Smooth muscle cell (in vitro differentiated cells): ENCODE results near the gene TRIM8. TPM values are rescaled to one million over a fixed set of nuclear protein-coding genes. Genes with fewer than 3 reads are reported as not detected.

Experiments
- DNase-seq: peaks from one replicate; lab custom pipeline; 2025; ENCODE audit not compliant: unreplicated experiment; lab: John Stamatoyannopoulos, UW
- H2AFZ ChIP-seq: fragments of 200-600 bp; sonication (generic); 2 replicates; pipeline ENCODE4 v1.6.0; 2016; ENCODE audit warnings: antibody characterized with exemption, low read depth, mild to moderate bottlenecking
- H3F3A ChIP-seq: fragments of 200-600 bp; sonication (generic); 2 replicates; pipeline ENCODE4 v1.6.0; 2017; ENCODE audit warnings: antibody characterized with exemption, low read depth
- H3K27ac ChIP-seq: fragments of 200-600 bp; sonication (generic); 2 replicates; pipeline ENCODE4 v1.5.1; 2016; ENCODE audit warnings: low read depth, mild to moderate bottlenecking
- H3K27me3 ChIP-seq: fragments of 200-600 bp; sonication (generic); 2 replicates; pipeline ENCODE4 v1.6.1; 2016; ENCODE audit warnings: low read depth, mild to moderate bottlenecking
- H3K36me3 ChIP-seq: fragments of 200-600 bp; sonication (generic); 2 replicates; pipeline ENCODE4 v1.5.1; 2016; ENCODE audit warnings: low read depth
- H3K4me1 ChIP-seq: fragments of 200-600 bp; sonication (generic); 2 replicates; pipeline ENCODE4 v1.5.1; 2016; ENCODE audit warnings: low read depth
- H3K4me2 ChIP-seq: fragments of 200-600 bp; sonication (generic); 2 replicates; pipeline ENCODE4 v1.6.0; 2016; ENCODE audit warnings: mild to moderate bottlenecking
- H3K4me3 ChIP-seq: fragments of 200-600 bp; sonication (generic); 2 replicates; pipeline ENCODE4 v1.5.1; 2016; ENCODE audit warnings: mild to moderate bottlenecking
- H3K79me2 ChIP-seq: fragments of 200-600 bp; sonication (generic); 2 replicates; pipeline ENCODE4 v1.6.0; 2016; ENCODE audit warnings: low read depth, mild to moderate bottlenecking
- H3K9ac ChIP-seq: fragments of 200-600 bp; sonication (generic); 2 replicates; pipeline ENCODE4 v1.6.0; 2016; ENCODE audit warnings: low read depth
- H3K9me3 ChIP-seq: fragments of 200-600 bp; sonication (generic); replicated peaks from 2 replicates; pipeline ENCODE4 v1.5.1; 2016; ENCODE audit warnings: low read depth
- H4K20me1 ChIP-seq: fragments of 200-600 bp; sonication (generic); 2 replicates; pipeline ENCODE4 v1.6.0; 2016; ENCODE audit warnings: low read depth
- WGBS: methylation state at CpG from one replicate; pipeline ENCODE4 v1.1.7; 2016; ENCODE audit warnings: low lambda C conversion rate; 5-methylcytosine and 5-hydroxymethylcytosine counted together
- polyA plus RNA-seq: library from polyadenylated mRNA; unstranded; fragments of >200 nt; fragmentation: Nextera tagmentation; extraction: Ambion mirVana; gene quantifications from 2 replicates; pipeline ENCODE4 v1.2.1, GENCODE V29; 2016
- total RNA-seq: library from RNA; depleted of rRNA; stranded (reverse); fragments of >200 nt; gene quantifications from 2 replicates; pipeline ENCODE4 v1.2.3, GENCODE V29; 2014
- TF ChIP-seq, protein P1 (sequence below): fragments of 200-600 bp; sonication (generic); IDR thresholded peaks from 2 replicates; pipeline ENCODE4 v1.5.1; 2017; ENCODE audit warnings: borderline replicate concordance, mild to moderate bottlenecking, antibody characterized with exemption; ENCODE audit not compliant: insufficient read depth, poor library complexity, severe bottlenecking

TRIM8 gene
- total and polyA plus RNA-seq, 2 experiments from 2014 or later: 78.0 to 78.8 TPM

DNA sequence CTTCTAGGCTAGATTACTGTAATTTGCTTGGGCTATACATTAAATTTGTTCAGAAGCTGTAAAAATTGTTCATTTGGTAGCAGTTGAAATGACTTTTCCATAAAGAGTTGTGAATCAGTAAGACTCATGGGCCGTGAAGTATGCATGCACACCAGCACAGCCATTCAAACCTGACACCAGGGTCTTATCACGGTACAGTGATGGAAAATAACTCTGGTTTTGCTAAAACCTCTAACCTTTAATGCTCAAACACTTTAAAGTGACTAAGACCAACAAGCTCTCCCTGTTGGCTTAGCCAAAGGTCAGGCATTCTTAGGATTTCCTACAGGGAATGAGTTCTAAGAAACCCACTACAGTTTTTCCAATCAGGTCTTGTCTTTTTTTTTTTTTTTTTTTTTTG is 58.5 kb downstream of the TRIM8 start:
- H3F3A ChIP-seq: no peaks in the 10 kb centered on the region
- no peak overlapping the region for H3K4me3 ChIP-seq
- TF ChIP-seq, protein P1, sequence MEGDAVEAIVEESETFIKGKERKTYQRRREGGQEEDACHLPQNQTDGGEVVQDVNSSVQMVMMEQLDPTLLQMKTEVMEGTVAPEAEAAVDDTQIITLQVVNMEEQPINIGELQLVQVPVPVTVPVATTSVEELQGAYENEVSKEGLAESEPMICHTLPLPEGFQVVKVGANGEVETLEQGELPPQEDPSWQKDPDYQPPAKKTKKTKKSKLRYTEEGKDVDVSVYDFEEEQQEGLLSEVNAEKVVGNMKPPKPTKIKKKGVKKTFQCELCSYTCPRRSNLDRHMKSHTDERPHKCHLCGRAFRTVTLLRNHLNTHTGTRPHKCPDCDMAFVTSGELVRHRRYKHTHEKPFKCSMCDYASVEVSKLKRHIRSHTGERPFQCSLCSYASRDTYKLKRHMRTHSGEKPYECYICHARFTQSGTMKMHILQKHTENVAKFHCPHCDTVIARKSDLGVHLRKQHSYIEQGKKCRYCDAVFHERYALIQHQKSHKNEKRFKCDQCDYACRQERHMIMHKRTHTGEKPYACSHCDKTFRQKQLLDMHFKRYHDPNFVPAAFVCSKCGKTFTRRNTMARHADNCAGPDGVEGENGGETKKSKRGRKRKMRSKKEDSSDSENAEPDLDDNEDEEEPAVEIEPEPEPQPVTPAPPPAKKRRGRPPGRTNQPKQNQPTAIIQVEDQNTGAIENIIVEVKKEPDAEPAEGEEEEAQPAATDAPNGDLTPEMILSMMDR: no peak
- H4K20me1 ChIP-seq: peaks cover 28% of the 10 kb centered on the region
- H3K4me1 ChIP-seq: peaks cover 5% of the 10 kb centered on the region
- WGBS: 14% methylated on average over 2 of the region's 2 CpGs
- H3K9me3 ChIP-seq: no peaks in the 10 kb centered on the region
- H3K27ac ChIP-seq: peak overlapping the region; percentile 55
- H3K9ac ChIP-seq: no peak overlapping the region
- peaks cover 33% of the 10 kb centered on the region for H3K79me2 ChIP-seq
- no peaks in the 10 kb centered on the region for H3K27me3 ChIP-seq
- no peaks in the 10 kb centered on the region for H3K36me3 ChIP-seq
- DNase-seq: no peak
- no peak overlapping the region for H3K4me2 ChIP-seq
- no peak overlapping the region for H2AFZ ChIP-seq

DNA sequence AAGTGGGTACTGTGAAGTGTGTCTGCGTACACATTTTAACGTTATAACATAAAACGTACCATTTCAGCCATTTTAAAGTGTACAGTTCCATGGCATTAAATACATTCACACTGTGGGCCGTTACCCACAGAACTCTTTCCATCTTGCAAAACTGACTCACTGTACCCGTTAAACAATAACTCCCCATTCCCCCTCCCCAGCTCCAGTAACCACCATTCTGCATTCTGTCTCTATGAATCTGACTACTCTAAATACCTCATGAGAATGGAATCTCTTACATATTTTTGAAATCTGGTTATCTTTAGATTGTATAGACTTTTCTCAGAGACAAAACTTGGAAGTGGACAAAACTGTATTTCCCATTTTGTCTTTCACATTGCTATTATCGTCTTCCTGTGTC is 60.6 kb downstream of the TRIM8 start:
- H3K27ac ChIP-seq: peak overlapping the region; percentile 19
- TF ChIP-seq, protein P1: no peak
- peaks cover 5% of the 10 kb centered on the region for H3K4me1 ChIP-seq
- no peaks in the 10 kb centered on the region for H3K9me3 ChIP-seq
- peak overlapping the region; percentile 8 for H3K4me2 ChIP-seq
- H3F3A ChIP-seq: no peaks in the 10 kb centered on the region
- no peak for DNase-seq
- no peaks in the 10 kb centered on the region for H3K27me3 ChIP-seq
- peaks cover 51% of the 10 kb centered on the region for H3K79me2 ChIP-seq
- H3K36me3 ChIP-seq: no peaks in the 10 kb centered on the region
- 78% methylated on average over 6 of the region's 6 CpGs for WGBS
- H4K20me1 ChIP-seq: peaks cover 39% of the 10 kb centered on the region
- H3K9ac ChIP-seq: no peak overlapping the region
- no peak overlapping the region for H3K4me3 ChIP-seq
- no peak overlapping the region for H2AFZ ChIP-seq

DNA sequence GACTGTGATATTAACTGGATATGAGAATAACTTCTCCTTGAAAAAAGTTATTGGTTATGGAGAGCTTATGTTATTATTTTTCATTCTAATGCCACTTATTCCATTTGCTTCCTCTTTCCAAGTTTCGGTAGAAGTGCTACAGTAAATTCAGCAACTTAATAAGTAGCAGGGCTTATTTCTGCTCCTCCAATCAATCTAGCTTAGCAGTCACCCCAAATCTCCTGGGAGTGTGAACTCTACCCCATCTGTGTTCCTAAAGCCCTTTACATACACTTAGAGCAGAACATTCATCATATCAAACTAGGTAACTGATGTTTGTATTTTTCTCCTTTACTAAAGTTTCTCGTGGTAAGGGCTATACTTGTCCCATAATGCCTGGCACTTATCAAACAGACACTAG is 61.3 kb downstream of the TRIM8 start:
- H3K4me1 ChIP-seq: peaks cover 5% of the 10 kb centered on the region
- H3K79me2 ChIP-seq: peaks cover 57% of the 10 kb centered on the region
- H3K9ac ChIP-seq: no peak overlapping the region
- H3K4me2 ChIP-seq: peak overlapping the region; percentile 8
- 94% methylated on average over 2 of the region's 2 CpGs for WGBS
- TF ChIP-seq, protein P1: no peak
- H3K27ac ChIP-seq: peak overlapping the region; percentile 19
- no peak overlapping the region for H2AFZ ChIP-seq
- H3K27me3 ChIP-seq: no peaks in the 10 kb centered on the region
- H3F3A ChIP-seq: no peaks in the 10 kb centered on the region
- no peaks in the 10 kb centered on the region for H3K36me3 ChIP-seq
- no peak overlapping the region for H3K4me3 ChIP-seq
- H4K20me1 ChIP-seq: peaks cover 45% of the 10 kb centered on the region
- no peaks in the 10 kb centered on the region for H3K9me3 ChIP-seq
- no peak for DNase-seq

Other genes starting within 250 kb of the TRIM8 start
- gene NFKB2, start 248.8 kb upstream of the TRIM8 start, total RNA-seq: 32.6 and 35.9 TPM in 2 replicates
- gene NFKB2, start 248.8 kb upstream of the TRIM8 start, polyA plus RNA-seq: 38.1 and 44.3 TPM in 2 replicates
- 4.1 and 29.1 TPM in 2 replicates for gene PSD, start 225.7 kb upstream of the TRIM8 start, total RNA-seq
- gene PSD, start 225.7 kb upstream of the TRIM8 start, polyA plus RNA-seq: 31.6 and 33.5 TPM in 2 replicates
- gene FBXL15, start 223.6 kb upstream of the TRIM8 start, total RNA-seq: 8.2 and 14.1 TPM in 2 replicates
- gene FBXL15, start 223.6 kb upstream of the TRIM8 start, polyA plus RNA-seq: 27.9 and 29.0 TPM in 2 replicates
- gene CUEDC2, start 211.9 kb upstream of the TRIM8 start, total RNA-seq: 24.7 and 40.9 TPM in 2 replicates
- gene CUEDC2, start 211.9 kb upstream of the TRIM8 start, polyA plus RNA-seq: 111 and 112 TPM in 2 replicates
- gene C10orf95, start 192.9 kb upstream of the TRIM8 start, total RNA-seq: 0.09 TPM in 1 of 2 replicates, not detected in the other
- 0.62 and 0.80 TPM in 2 replicates for gene C10orf95, start 192.9 kb upstream of the TRIM8 start, polyA plus RNA-seq
- gene ACTR1A, start 141.8 kb upstream of the TRIM8 start, total RNA-seq: 144 and 146 TPM in 2 replicates
- 115 and 149 TPM in 2 replicates for gene ACTR1A, start 141.8 kb upstream of the TRIM8 start, polyA plus RNA-seq
- gene SUFU, start 140.5 kb upstream of the TRIM8 start, total RNA-seq: 8.5 and 8.9 TPM in 2 replicates
- 17.2 and 17.3 TPM in 2 replicates for gene SUFU, start 140.5 kb upstream of the TRIM8 start, polyA plus RNA-seq
- gene ARL3, start 69.9 kb downstream of the TRIM8 start, total RNA-seq: 12.7 and 14.1 TPM in 2 replicates
- 30.2 and 31.0 TPM in 2 replicates for gene ARL3, start 69.9 kb downstream of the TRIM8 start, polyA plus RNA-seq
- 2.6 and 2.9 TPM in 2 replicates for gene SFXN2, start 70.2 kb downstream of the TRIM8 start, total RNA-seq
- gene SFXN2, start 70.2 kb downstream of the TRIM8 start, polyA plus RNA-seq: 1.7 and 2.0 TPM in 2 replicates
- 33.9 and 45.3 TPM in 2 replicates for gene WBP1L, start 99.5 kb downstream of the TRIM8 start, total RNA-seq
- 18.0 and 18.2 TPM in 2 replicates for gene WBP1L, start 99.5 kb downstream of the TRIM8 start, polyA plus RNA-seq
- not detected in 2 replicates for gene CYP17A1, start 192.9 kb downstream of the TRIM8 start, total RNA-seq
- gene CYP17A1, start 192.9 kb downstream of the TRIM8 start, polyA plus RNA-seq: not detected in 2 replicates
- gene BORCS7, start 209.8 kb downstream of the TRIM8 start, total RNA-seq: 18.3 and 35.7 TPM in 2 replicates
- gene BORCS7, start 209.8 kb downstream of the TRIM8 start, polyA plus RNA-seq: 9.3 and 11.5 TPM in 2 replicates
- gene AS3MT, start 225.0 kb downstream of the TRIM8 start, total RNA-seq: 3.7 and 4.2 TPM in 2 replicates
- 1.7 and 2.2 TPM in 2 replicates for gene AS3MT, start 225.0 kb downstream of the TRIM8 start, polyA plus RNA-seq